Measurements from ENCODE around the gene CLPTM1L.

The CLPTM1L gene

GRCh38 chr5:1356873-1357787 lies 12.2 kb upstream of the CLPTM1L start:
- H3K36me3 ChIP-seq (ENCODE audit: control insufficient read depth, insufficient read depth, low read length) = no peaks in the 10 kb centered on the region
- H3K27me3 ChIP-seq (ENCODE audit: control insufficient read depth, insufficient read depth, low read length) = no peaks in the 10 kb centered on the region

GRCh38 chr5:1354576-1354975 lies 9.7 kb upstream of the CLPTM1L start:
- Histone ChIP-seq H3K36me3 (ENCODE audit: control insufficient read depth, insufficient read depth, low read length) (no peaks in the 10 kb centered on the region), H3K4me3 (ENCODE audit: low read depth, low read length) (no peak overlapping the region), H3K27me3 (ENCODE audit: control insufficient read depth, insufficient read depth, low read length) (no peaks in the 10 kb centered on the region), H3K4me1 (ENCODE audit: control insufficient read depth, insufficient read depth, low read length) (no peaks in the 10 kb centered on the region), H3K9ac (ENCODE audit: low read depth, low read length) (no peak overlapping the region), H3K9me3 (ENCODE audit: control insufficient read depth, insufficient read depth, low read length) (no peaks in the 10 kb centered on the region)

More at GRCh38 chr5:1356873-1357787, 12.2 kb upstream of the CLPTM1L start:
- no peaks in the 10 kb centered on the region for H3K9me3 ChIP-seq (ENCODE audit: control insufficient read depth, insufficient read depth, low read length)
- H3K4me1 ChIP-seq (ENCODE audit: control insufficient read depth, insufficient read depth, low read length) = no peaks in the 10 kb centered on the region
- no peak overlapping the region for H3K4me3 ChIP-seq (ENCODE audit: low read depth, low read length)
- no peak overlapping the region for H3K9ac ChIP-seq (ENCODE audit: low read depth, low read length)

GRCh38 chr5:1352231-1353219 lies 7.6 kb upstream of the CLPTM1L start:
- H3K27me3 ChIP-seq (ENCODE audit: control insufficient read depth, insufficient read depth, low read length) = no peaks in the 10 kb centered on the region

GRCh38 chr5:1351156-1351555 lies 6.3 kb upstream of the CLPTM1L start:
- H3K4me3 ChIP-seq (ENCODE audit: low read depth, low read length) = no peak overlapping the region
- no peak overlapping the region for H3K9ac ChIP-seq (ENCODE audit: low read depth, low read length)
- H3K9me3 ChIP-seq (ENCODE audit: control insufficient read depth, insufficient read depth, low read length) = no peaks in the 10 kb centered on the region
- no peaks in the 10 kb centered on the region for H3K27me3 ChIP-seq (ENCODE audit: control insufficient read depth, insufficient read depth, low read length)
- no peaks in the 10 kb centered on the region for H3K4me1 ChIP-seq (ENCODE audit: control insufficient read depth, insufficient read depth, low read length)
- no peaks in the 10 kb centered on the region for H3K36me3 ChIP-seq (ENCODE audit: control insufficient read depth, insufficient read depth, low read length)

More at GRCh38 chr5:1352231-1353219, 7.6 kb upstream of the CLPTM1L start:
- Histone ChIP-seq H3K9ac (ENCODE audit: low read depth, low read length) (no peak overlapping the region), H3K4me1 (ENCODE audit: control insufficient read depth, insufficient read depth, low read length) (no peaks in the 10 kb centered on the region), H3K36me3 (ENCODE audit: control insufficient read depth, insufficient read depth, low read length) (no peaks in the 10 kb centered on the region), H3K4me3 (ENCODE audit: low read depth, low read length) (no peak overlapping the region), H3K9me3 (ENCODE audit: control insufficient read depth, insufficient read depth, low read length) (no peaks in the 10 kb centered on the region)

- H3K9ac ChIP-seq (ENCODE audit: low read depth, low read length) = no peak overlapping the region
- no peaks in the 10 kb centered on the region for H3K36me3 ChIP-seq (ENCODE audit: control insufficient read depth, insufficient read depth, low read length)
- H3K9me3 ChIP-seq (ENCODE audit: control insufficient read depth, insufficient read depth, low read length) = no peaks in the 10 kb centered on the region
- no peaks in the 10 kb centered on the region for H3K27me3 ChIP-seq (ENCODE audit: control insufficient read depth, insufficient read depth, low read length)
- no peak overlapping the region for H3K4me3 ChIP-seq (ENCODE audit: low read depth, low read length)
- H3K4me1 ChIP-seq (ENCODE audit: control insufficient read depth, insufficient read depth, low read length) = peaks cover 2% of the 10 kb centered on the region
Observed at GRCh38 chr5:1349246-1349645, 4.3 kb upstream of the CLPTM1L start.

- no peak overlapping the region for H3K9ac ChIP-seq (ENCODE audit: low read depth, low read length)
- H3K4me1 ChIP-seq (ENCODE audit: control insufficient read depth, insufficient read depth, low read length) = peaks cover 2% of the 10 kb centered on the region
- H3K27me3 ChIP-seq (ENCODE audit: control insufficient read depth, insufficient read depth, low read length) = no peaks in the 10 kb centered on the region
- no peaks in the 10 kb centered on the region for H3K36me3 ChIP-seq (ENCODE audit: control insufficient read depth, insufficient read depth, low read length)
- no peaks in the 10 kb centered on the region for H3K9me3 ChIP-seq (ENCODE audit: control insufficient read depth, insufficient read depth, low read length)
- H3K4me3 ChIP-seq (ENCODE audit: low read depth, low read length) = no peak overlapping the region
Observed at GRCh38 chr5:1348986-1349245, 4.0 kb upstream of the CLPTM1L start.

- no peaks in the 10 kb centered on the region for H3K9me3 ChIP-seq (ENCODE audit: control insufficient read depth, insufficient read depth, low read length)
- peaks cover 4% of the 10 kb centered on the region for H3K36me3 ChIP-seq (ENCODE audit: control insufficient read depth, insufficient read depth, low read length)
- no peaks in the 10 kb centered on the region for H3K27me3 ChIP-seq (ENCODE audit: control insufficient read depth, insufficient read depth, low read length)
- H3K9ac ChIP-seq (ENCODE audit: low read depth, low read length) = no peak overlapping the region
- no peak overlapping the region for H3K4me3 ChIP-seq (ENCODE audit: low read depth, low read length)
- H3K4me1 ChIP-seq (ENCODE audit: control insufficient read depth, insufficient read depth, low read length) = peaks cover 2% of the 10 kb centered on the region
Observed at GRCh38 chr5:1347571-1347970, 2.7 kb upstream of the CLPTM1L start.

- no peak overlapping the region for H3K9ac ChIP-seq (ENCODE audit: low read depth, low read length)
Observed at GRCh38 chr5:1346627-1347440, 1.9 kb upstream of the CLPTM1L start.

GRCh38 chr5:1345876-1346626 lies 1.2 kb upstream of the CLPTM1L start:
- Histone ChIP-seq H3K4me1 (ENCODE audit: control insufficient read depth, insufficient read depth, low read length) (peaks cover 2% of the 10 kb centered on the region), H3K36me3 (ENCODE audit: control insufficient read depth, insufficient read depth, low read length) (peaks cover 17% of the 10 kb centered on the region), H3K27me3 (ENCODE audit: control insufficient read depth, insufficient read depth, low read length) (no peaks in the 10 kb centered on the region), H3K4me3 (ENCODE audit: low read depth, low read length) (peak overlapping the region; percentile 85), H3K9me3 (ENCODE audit: control insufficient read depth, insufficient read depth, low read length) (no peaks in the 10 kb centered on the region), H3K9ac (ENCODE audit: low read depth, low read length) (peak overlapping the region; percentile 66)

More at GRCh38 chr5:1346627-1347440, 1.9 kb upstream of the CLPTM1L start:
- Histone ChIP-seq H3K36me3 (ENCODE audit: control insufficient read depth, insufficient read depth, low read length) (peaks cover 11% of the 10 kb centered on the region), H3K4me3 (ENCODE audit: low read depth, low read length) (no peak overlapping the region), H3K9me3 (ENCODE audit: control insufficient read depth, insufficient read depth, low read length) (no peaks in the 10 kb centered on the region), H3K27me3 (ENCODE audit: control insufficient read depth, insufficient read depth, low read length) (no peaks in the 10 kb centered on the region), H3K4me1 (ENCODE audit: control insufficient read depth, insufficient read depth, low read length) (peaks cover 2% of the 10 kb centered on the region)

- H3K9me3 ChIP-seq (ENCODE audit: control insufficient read depth, insufficient read depth, low read length) = no peaks in the 10 kb centered on the region
- H3K36me3 ChIP-seq (ENCODE audit: control insufficient read depth, insufficient read depth, low read length) = peaks cover 27% of the 10 kb centered on the region
- H3K9ac ChIP-seq (ENCODE audit: low read depth, low read length) = peak overlapping the region; percentile 27
- peak overlapping the region; percentile 53 for H3K4me3 ChIP-seq (ENCODE audit: low read depth, low read length)
- H3K4me1 ChIP-seq (ENCODE audit: control insufficient read depth, insufficient read depth, low read length) = peaks cover 2% of the 10 kb centered on the region
- H3K27me3 ChIP-seq (ENCODE audit: control insufficient read depth, insufficient read depth, low read length) = no peaks in the 10 kb centered on the region
Observed at GRCh38 chr5:1343931-1344901, 683 bp downstream of the CLPTM1L start.
